ENCODE data around the gene ALG2.

Gene ALG2

GRCh38 chr9:99176527-99177013 lies 45.2 kb downstream of the ALG2 start:
- DNase-seq (ENCODE audit: low read depth, low spot score) = no peak
- TF ChIP-seq POLR2AphosphoS5 (IDR thresholded peaks at IDR 0.05; ENCODE audit: borderline replicate concordance, low read depth, low read length) = no peak
- no peak for TF ChIP-seq EZH2 (IDR thresholded peaks at IDR 0.05)
- TF ChIP-seq FOXP2 (optimal IDR thresholded peaks at IDR 0.05; ENCODE audit: control extremely low read depth, extremely low read length, insufficient read depth) = no peak
- H3K36me3 ChIP-seq (ENCODE audit: insufficient read depth, low read length) = no peaks in the 10 kb centered on the region
- H3K4me3 ChIP-seq = no peak overlapping the region
- H3K9me3 ChIP-seq (ENCODE audit: low read depth, low read length) = no peaks in the 10 kb centered on the region
- H3K27ac ChIP-seq = no peak overlapping the region
- H3K9ac ChIP-seq (ENCODE audit: insufficient read length) = no peak overlapping the region

- DNase-seq (ENCODE audit: low read depth, low spot score) = no peak
- no peak for TF ChIP-seq FOXP2 (optimal IDR thresholded peaks at IDR 0.05; ENCODE audit: control extremely low read depth, extremely low read length, insufficient read depth)
- TF ChIP-seq EZH2 (IDR thresholded peaks at IDR 0.05) = no peak
- TF ChIP-seq POLR2AphosphoS5 (IDR thresholded peaks at IDR 0.05; ENCODE audit: borderline replicate concordance, low read depth, low read length) = no peak
- Histone ChIP-seq H3K27ac (no peak overlapping the region), H3K9me3 (ENCODE audit: low read depth, low read length) (no peaks in the 10 kb centered on the region), H3K36me3 (ENCODE audit: insufficient read depth, low read length) (no peaks in the 10 kb centered on the region), H3K4me3 (no peak overlapping the region), H3K9ac (ENCODE audit: insufficient read length) (no peak overlapping the region)
Measured at GRCh38 chr9:99173570-99174504, 47.9 kb downstream of the ALG2 start.

- DNase-seq (ENCODE audit: low read depth, low spot score) = no peak
- Histone ChIP-seq H3K9me3 (ENCODE audit: low read depth, low read length) (no peaks in the 10 kb centered on the region), H3K4me3 (no peak overlapping the region), H3K36me3 (ENCODE audit: insufficient read depth, low read length) (no peaks in the 10 kb centered on the region), H3K27ac (no peak overlapping the region), H3K9ac (ENCODE audit: insufficient read length) (no peak overlapping the region)
- TF ChIP-seq POLR2AphosphoS5 (IDR thresholded peaks at IDR 0.05; ENCODE audit: borderline replicate concordance, low read depth, low read length) (no peak), FOXP2 (optimal IDR thresholded peaks at IDR 0.05; ENCODE audit: control extremely low read depth, extremely low read length, insufficient read depth) (no peak), EZH2 (IDR thresholded peaks at IDR 0.05) (no peak)
Measured at GRCh38 chr9:99172124-99173091, 49.3 kb downstream of the ALG2 start.

GRCh38 chr9:99171225-99172123 lies 50.3 kb downstream of the ALG2 start:
- DNase-seq (ENCODE audit: low read depth, low spot score) = no peak
- no peak overlapping the region for H3K9ac ChIP-seq (ENCODE audit: insufficient read length)
- H3K9me3 ChIP-seq (ENCODE audit: low read depth, low read length) = no peaks in the 10 kb centered on the region
- H3K27ac ChIP-seq = no peak overlapping the region
- TF ChIP-seq EZH2 (IDR thresholded peaks at IDR 0.05) (no peak), FOXP2 (optimal IDR thresholded peaks at IDR 0.05; ENCODE audit: control extremely low read depth, extremely low read length, insufficient read depth) (no peak)
- H3K36me3 ChIP-seq (ENCODE audit: insufficient read depth, low read length) = no peaks in the 10 kb centered on the region
- no peak overlapping the region for H3K4me3 ChIP-seq

GRCh38 chr9:99169982-99170761 lies 51.6 kb downstream of the ALG2 start:
- no peak overlapping the region for H3K9ac ChIP-seq (ENCODE audit: insufficient read length)
- H3K36me3 ChIP-seq (ENCODE audit: insufficient read depth, low read length) = no peaks in the 10 kb centered on the region
- TF ChIP-seq POLR2AphosphoS5 (IDR thresholded peaks at IDR 0.05; ENCODE audit: borderline replicate concordance, low read depth, low read length) (no peak), FOXP2 (optimal IDR thresholded peaks at IDR 0.05; ENCODE audit: control extremely low read depth, extremely low read length, insufficient read depth) (no peak), EZH2 (IDR thresholded peaks at IDR 0.05) (no peak)
- DNase-seq (ENCODE audit: low read depth, low spot score) = no peak
- no peaks in the 10 kb centered on the region for H3K9me3 ChIP-seq (ENCODE audit: low read depth, low read length)
- no peak overlapping the region for H3K4me3 ChIP-seq
- H3K27ac ChIP-seq = no peak overlapping the region

- H3K4me3 ChIP-seq = no peak overlapping the region
- no peak overlapping the region for H3K9ac ChIP-seq (ENCODE audit: insufficient read length)
- no peaks in the 10 kb centered on the region for H3K36me3 ChIP-seq (ENCODE audit: insufficient read depth, low read length)
- H3K9me3 ChIP-seq (ENCODE audit: low read depth, low read length) = no peaks in the 10 kb centered on the region
- no peak overlapping the region for H3K27ac ChIP-seq
- no peak for DNase-seq (ENCODE audit: low read depth, low spot score)
- TF ChIP-seq EZH2 (IDR thresholded peaks at IDR 0.05) (no peak), FOXP2 (optimal IDR thresholded peaks at IDR 0.05; ENCODE audit: control extremely low read depth, extremely low read length, insufficient read depth) (no peak), POLR2AphosphoS5 (IDR thresholded peaks at IDR 0.05; ENCODE audit: borderline replicate concordance, low read depth, low read length) (no peak)
Measured at GRCh38 chr9:99169086-99169485, 52.7 kb downstream of the ALG2 start.

- no peak for DNase-seq (ENCODE audit: low read depth, low spot score)
- Histone ChIP-seq H3K9me3 (ENCODE audit: low read depth, low read length) (no peaks in the 10 kb centered on the region), H3K4me3 (no peak overlapping the region), H3K9ac (ENCODE audit: insufficient read length) (no peak overlapping the region), H3K36me3 (ENCODE audit: insufficient read depth, low read length) (no peaks in the 10 kb centered on the region), H3K27ac (no peak overlapping the region)
- TF ChIP-seq POLR2AphosphoS5 (IDR thresholded peaks at IDR 0.05; ENCODE audit: borderline replicate concordance, low read depth, low read length) = no peak
- TF ChIP-seq FOXP2 (optimal IDR thresholded peaks at IDR 0.05; ENCODE audit: control extremely low read depth, extremely low read length, insufficient read depth) = no peak
- no peak for TF ChIP-seq EZH2 (IDR thresholded peaks at IDR 0.05)
Measured at GRCh38 chr9:99167694-99168093, 54.0 kb downstream of the ALG2 start.
